T-helper 22 cell (primary cell): Measurements from ENCODE around the gene RBPJ.

Experiments
- DNase-seq: peaks from one replicate; pipeline ENCODE4 v3.0.0-alpha.2; 2020; ENCODE audit warnings: low read depth

The RBPJ gene

DNA sequence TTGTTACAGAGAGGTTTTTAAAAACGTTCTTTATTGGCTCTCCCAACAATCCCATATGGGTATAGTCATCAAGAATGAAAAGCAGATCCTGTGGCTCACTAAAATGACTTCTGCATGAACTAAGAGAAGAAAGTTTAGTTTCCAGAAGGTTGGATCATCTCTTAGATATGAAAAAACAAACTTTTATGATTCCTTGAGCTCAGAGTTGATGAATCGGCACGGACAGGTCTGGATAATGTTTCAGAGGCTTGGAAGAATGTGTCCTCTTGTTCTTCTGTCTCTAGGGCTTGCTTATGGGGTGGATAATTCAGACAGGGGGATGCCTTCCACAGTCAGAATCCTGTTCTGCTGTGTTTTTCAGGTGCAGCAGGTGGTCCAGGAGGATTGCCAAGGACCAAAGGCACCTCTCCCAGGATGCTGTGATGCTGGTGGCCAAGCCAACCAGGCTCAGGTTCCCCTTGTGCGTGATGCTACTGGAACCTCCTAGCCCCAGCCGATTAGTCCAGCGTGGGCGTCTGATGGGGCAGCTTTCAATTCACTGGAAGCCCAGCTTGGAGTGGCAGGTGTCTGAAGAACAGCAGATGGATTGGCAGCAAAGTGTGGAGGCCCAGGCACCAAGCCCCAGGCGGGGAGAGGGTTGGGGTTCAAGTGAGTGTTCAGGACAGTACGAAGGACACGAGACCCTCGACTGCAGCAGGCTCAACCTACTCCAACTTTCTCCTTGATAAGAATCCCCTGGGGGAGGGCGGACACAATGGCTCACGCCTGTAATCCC, 139.1 kb downstream of the RBPJ start:
- no peak for DNase-seq

DNA sequence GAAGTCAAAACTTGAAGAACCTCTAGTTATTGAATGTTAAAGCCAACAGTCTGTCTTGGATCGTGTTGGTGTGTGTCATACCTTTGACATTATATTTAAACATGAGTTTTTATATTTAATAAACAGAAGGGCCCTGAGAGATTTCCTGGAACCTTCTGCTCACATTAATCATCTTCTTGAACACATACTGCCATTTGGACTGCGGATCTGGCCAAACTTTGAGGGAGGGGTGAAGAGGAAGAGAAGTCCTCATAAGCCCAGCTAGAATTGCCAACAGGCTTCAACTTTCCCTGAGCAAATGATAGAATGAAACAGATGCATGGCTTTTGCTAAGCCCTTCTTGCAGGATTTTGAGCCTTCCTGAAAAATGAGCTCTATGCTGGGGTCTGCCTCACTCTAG, 142.1 kb downstream of the RBPJ start:
- DNase-seq: no peak

DNA sequence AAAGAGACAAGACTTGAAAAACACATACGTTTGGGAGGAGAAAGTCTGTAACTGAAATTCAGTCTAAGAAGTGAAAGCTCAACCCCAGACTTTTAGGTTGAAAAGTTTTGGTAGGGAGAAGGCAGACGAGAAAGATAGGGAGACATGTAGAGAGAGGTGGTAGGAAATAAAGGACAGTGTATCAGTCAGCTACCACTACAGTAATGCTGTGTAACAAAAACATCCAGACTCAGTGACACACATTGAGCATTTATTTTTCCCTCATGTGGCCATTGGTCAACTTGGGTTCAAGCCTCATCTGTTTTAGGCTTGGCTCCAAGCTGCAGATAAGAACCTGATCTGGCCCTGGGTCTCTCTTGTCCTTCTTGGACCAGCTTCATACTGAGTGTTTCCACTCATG, 142.6 kb downstream of the RBPJ start:
- no peak for DNase-seq

DNA sequence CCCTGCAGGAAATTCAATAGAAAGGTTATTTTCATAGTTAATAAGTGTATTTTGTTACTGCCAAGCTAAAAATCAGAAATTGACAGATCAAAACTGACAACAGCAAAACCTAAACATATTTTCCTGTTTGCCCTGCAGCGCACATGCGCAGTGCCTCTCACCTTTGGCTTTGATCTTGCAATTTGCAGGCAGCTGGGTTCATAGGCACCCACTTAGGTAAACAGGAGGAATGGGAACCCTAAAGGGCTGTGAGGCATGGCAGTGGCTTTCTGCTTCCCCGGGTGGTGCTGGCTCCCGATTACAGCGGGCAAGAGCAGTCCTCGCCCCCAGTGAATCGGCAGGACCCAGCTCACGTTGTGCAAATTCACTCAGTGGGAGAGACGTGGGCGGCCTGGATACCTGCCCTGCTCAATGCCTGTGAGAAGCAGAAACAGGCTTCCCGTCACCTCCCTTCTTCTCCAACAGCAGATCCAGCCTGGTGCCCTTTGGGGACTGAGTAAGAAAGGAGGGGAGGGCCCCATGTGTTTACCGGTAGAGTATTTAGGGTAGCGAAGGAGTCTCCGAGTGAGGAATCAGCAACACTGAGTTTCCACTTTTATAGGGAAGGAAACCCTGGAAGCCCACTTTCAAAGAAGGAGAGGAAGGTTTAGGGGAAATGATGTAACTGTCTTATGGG, 143.7 kb downstream of the RBPJ start:
- DNase-seq: no peak

DNA sequence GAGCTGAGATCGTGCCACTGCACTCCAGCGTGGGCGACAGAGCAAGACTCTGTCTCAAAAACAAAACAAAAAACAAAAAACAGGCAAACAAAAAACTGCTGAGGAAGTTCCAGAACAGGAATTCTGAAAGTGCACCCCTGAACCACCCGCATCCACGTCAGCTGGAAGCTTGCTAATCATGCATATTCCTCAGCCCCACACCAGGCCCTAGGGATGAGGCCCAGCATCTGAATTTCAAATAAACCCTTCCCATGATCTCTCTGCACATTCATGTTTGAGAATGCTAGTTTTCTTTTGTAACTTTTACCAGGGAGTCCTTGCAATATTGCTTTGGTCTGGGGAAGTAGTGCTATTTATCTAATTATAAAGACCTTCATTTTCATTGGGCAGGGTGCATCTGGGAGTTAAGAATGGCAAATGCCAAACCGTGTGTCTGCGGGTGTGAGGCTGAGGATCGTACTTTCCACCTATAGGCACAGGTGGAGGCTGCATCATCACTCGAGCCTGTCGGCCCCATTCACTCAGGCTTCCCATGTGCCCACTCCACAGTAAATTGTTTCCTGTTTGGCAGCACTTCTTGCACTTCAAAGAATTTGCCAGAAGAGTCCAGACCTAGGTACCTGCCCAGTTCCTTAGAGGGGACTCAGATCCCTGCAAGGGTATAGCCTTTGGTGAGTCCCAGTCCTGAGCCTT, 145.9 kb downstream of the RBPJ start:
- DNase-seq: no peak

DNA sequence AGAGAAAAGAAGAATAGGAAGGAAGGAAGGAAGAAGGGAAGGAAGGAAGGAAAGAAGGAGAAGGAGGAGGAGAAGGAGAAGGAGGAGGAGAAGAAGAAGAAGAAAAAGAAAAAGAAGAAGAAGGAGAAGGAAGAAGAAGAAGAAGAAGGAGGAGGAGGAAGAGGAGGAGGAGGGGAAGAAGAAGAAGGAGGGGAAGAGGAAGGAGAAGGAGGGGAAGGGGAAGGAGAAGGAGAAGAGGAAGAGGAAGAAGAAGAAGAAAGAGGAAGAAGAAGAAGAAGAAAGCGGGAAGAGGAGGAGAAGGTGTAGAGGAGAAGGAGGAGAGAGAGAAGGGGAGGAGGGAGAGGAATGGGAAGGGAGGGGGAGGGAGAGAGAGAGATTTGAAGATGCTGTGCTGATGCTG, 146.9 kb downstream of the RBPJ start:
- no peak for DNase-seq

DNA sequence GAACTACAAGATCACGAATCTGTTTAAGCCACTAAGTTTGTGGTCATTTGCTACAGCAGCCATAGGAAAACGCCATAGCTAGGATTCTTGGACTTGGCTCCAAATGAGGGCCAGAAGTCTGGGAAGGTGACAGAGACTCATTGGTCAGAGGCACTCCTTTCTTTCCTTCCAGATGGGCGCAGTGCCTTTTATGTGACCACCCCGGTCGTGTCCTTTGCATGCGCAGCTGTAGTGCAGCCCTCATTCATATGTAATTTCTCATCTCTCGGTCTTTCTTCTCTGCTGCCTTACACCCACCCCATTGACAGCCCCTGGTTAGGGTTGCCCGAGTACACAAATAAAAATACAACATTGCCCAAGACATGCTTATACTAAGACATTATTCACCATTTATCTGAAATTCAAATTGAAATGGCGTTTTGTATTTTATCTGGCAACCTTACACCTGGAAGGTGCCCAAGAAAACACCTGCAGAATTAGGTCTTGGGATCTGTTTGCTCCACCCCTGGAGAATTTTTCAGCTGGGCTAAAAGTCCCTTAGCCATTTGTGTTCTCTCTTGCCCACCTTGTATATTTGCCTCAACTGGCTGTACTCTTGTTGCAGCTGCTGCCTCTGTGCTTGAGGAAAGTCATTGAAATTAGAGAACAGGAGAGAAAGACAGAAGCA, 147.6 kb downstream of the RBPJ start:
- DNase-seq: no peak

DNA sequence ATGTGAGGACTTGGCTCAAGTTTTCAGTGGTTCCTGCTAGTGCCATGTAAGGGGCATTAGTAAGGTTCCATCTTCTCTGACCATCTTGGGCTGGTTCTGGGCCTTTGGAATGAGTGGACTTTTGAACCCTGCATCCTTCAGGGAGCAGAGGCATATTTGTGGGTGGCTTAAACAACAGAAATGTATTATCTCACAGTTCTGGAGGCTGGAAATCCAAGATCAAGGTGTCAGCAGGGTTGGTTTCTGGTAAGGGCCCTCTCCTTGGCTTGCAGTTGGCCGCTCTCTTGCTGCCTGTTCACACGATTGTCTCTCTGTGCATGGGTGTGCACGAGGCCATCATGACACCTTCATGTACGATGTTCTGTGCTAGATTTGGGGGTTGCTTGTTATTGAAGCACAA, 148.2 kb downstream of the RBPJ start:
- no peak for DNase-seq

DNA sequence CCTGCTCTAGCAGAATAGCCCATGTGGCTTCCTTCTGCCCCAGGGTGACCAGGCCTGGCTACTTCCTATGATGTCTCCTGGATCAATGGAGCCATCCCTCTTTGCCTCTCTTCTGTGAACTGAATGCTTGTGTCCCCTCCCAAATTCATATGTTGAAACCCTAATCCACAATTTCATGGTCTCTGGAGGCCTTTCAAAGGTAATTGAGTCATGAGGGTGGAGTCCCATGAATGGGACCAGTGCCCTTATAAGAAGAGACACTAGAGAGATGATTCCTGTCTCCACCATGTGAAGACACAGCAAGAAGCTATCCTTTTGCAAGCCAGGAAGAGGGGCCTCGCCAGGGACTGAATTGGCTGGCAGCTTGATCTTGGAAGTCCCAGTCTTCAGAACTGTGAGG, 151.1 kb downstream of the RBPJ start:
- DNase-seq: no peak

DNA sequence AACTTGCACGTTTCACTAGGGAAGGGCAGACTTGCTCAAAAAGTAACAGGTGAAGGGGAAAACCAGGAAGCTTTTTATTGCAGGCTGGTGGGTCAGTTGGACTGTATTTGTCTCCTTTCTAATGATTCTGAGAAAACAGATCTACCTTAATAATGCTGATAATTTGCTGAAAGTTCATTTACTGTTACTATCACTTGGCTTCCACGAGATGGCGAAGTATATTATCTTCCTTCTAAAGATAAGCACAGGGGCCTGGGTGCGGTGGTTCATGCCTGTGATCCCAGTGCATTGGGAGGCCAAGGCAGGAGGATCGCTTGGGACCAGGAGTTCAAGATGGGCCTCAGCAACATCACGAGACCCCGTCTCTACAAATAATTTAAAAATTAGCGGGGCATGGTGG, 153.1 kb downstream of the RBPJ start:
- no peak for DNase-seq

DNA sequence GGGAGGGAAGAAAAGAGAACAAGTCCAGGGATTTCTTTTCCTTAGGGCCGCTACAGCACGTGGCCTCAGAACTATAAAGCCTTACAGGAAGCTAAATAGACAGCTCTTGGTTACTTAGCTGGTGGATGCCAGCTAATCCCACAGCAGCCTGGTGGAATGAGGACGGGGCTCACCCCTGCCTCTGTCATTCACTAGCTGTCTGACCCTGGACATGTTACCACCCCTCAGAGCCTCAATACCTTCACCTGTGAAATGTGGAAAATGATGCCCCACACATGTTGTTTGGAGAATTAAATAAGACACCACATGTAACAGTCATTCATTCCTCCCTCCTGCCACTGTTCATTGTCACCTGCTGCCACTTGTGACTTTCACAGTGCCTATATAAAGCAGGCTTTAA, 153.7 kb downstream of the RBPJ start:
- no peak for DNase-seq

DNA sequence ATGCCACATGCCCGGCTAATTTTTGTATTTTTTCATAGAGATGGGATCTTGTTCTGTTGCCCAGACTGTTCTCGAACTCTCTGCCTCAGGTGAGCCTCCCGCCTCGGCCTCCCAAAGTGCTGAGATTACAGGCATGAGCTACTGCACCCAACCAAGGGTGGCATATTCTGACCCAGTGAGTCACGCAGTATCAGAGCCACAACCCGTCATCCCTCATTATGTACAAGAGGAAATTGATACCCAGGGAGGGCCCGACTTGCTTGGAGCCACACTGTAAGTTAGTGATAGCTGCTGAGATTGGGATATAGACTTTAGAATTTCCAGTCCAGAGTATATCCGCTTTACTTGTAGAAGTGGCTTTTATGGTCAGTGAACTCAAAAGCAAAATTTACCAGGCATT, 154.9 kb downstream of the RBPJ start:
- no peak for DNase-seq

DNA sequence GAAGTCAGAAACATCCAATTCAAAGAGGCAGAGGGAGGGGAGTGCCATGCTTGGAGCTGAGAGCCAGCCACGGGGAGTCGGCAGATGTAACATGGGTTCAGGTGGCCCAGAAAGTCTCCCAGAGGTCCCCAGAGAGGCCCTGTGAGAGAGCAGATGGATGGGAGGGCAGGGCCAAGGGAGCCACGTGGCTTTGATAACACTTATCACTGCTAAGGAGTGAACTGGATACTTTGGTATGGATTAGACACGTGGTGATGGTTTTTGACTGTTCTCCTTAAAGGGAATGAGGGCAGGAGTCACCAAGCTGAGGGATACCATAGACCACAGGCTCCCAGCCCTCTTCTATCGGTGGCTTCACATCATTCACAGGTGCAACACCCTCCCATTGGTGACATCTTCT, 155.7 kb downstream of the RBPJ start:
- DNase-seq: no peak

DNA sequence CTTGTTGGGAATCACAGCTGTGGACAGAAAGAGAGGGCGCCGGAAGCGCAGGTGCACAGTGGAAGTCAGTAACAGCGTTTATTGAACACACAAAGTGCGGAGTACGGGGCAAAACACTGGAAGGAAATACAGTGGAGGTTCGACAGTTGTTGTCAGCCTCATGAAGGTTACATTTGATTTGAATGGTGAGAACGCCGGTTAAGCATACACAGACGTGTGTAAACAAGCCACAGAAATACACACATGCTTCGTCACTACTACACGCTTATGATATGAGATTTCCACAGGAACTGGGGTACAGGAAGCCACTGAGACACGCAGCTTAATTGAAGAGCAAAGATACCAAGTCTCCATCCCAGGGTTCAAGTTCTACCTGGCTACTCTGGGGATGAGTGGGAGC, 157.5 kb downstream of the RBPJ start:
- no peak for DNase-seq

DNA sequence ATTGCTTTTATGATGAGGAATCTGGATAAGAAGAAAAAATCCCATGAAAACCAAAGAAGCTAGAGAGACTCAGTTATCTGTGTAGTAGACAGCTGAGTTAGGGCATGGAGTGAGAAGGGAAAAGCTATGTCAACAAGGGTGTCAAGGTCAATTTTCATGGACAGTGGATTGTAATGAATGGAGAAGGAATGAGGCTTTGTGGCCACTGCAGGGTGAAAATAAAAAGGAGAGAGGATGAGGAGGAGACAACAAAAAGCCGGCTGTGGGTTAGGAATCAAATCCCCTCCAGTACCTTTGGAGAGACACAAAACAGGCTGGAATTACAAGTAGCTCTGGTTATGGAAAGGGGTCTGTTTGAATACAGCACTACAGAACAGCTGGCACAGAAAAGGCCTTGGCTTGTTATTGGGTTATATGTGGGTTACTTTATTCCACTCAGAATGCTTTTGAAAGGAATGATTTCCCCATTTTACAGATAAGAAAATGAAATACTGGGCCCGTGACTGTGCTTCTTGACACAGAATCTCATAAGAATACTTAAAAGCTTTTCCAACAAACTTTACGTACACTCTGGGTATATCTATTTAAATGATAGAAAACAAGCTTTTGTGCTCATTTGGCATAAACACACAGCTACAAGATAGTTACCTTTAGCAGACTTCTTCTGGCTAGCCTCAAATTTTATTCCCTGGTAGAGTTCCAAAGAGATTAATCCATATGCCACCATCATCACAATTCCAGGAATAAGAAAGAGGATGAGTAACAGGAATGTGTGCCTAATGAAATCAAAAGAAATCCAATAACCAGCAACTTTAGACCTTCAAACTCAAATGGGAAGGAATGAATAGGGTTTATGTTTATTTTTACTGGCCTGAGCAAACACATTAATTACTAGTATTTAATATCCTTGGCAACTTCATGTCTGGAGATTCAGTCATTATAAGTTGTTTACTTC, 162.0 kb downstream of the RBPJ start:
- DNase-seq: no peak

DNA sequence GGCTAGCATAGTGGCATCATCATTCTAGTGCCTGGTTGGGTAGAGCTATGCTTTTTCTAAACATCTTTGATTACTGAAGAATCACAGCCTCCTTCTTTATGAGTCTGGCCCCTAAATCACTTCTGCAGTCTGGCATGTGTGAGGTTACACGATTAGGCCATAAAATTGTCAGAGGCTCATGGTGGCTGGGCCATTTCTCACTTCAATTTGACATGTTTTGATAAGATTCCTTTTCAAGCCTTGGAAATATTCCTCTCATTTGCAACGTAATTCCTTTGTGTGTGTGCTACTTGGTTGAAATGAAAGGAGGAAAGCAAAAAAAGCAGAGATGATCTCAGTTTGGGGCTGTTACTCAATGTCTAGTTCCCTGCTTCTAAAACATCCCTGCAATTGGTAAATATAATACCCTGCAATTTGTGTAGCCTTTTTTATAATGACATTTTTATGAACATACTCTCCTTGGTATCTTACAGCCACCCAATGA, 163.3 kb downstream of the RBPJ start:
- DNase-seq: no peak

DNA sequence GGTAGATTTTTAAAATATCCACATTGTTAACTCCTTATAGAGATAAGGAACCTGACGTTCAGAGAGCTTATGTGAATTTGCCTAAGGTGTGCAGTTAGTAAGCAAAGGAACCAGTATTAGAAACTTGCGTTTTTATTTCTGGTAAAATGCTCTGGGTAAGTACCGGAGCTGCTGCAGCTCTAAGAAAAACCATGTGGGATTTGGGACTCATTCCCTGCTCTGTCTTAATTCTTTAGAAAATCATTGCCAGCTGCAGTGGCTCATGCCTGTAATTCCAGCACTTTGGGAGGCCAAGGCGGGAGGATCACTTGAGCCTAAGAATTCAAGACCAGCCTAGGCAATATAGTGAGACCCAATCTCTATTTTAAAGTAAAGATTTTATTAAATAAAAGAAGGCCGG, 163.7 kb downstream of the RBPJ start:
- DNase-seq: no peak
